ENCODE measurements around the gene TIAL1. TPM values are rescaled to one million over a fixed set of nuclear protein-coding genes. Genes with fewer than 3 reads are reported as not detected.
A peak's percentile ranks its signal among the peaks of the same experiment; 100 is the strongest.

The TIAL1 gene
- total RNA-seq, 1 donor from 2014 or later: 132 TPM

DNA sequence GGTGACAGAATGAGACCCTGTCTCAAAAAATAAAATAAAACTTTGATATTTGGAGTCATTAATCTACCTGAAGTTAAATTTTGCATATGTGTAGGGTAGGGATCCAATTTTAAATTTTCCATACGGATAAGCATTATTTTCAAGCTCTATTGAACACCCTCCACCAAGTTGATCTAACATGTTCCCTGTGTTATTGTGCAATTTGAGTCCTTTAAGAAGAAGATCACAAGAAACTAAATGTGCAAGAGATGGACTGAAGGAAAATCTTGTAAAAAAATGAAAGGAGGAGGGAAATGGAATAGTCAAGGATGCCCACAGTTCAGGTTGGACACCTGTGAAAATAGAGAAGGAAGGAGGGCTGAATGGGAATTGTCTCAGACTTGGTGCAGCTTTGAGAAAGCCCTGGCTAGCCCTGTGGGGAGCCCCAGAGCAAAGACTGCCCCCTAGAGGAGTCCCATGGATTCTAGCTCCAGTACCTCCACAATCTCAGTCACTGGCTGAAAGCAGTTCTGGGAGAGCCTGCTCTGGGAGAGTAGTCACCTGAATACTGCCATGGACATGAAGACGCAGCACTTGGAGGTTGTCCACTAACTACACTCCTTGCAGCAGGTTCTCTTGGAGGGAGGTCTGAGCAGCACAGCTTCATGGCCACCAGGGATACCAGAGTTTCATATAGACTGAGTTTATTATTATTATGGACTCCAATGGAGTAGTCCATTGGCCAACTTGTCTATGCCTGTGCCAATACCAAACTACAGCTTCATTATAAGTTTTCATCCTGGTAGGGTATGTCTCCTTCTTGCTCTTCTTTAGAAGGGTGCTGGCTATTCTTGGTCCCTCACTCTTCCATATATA, 5.7 kb upstream of the TIAL1 start:
- no peak for DNase-seq (ENCODE audit: low spot score)
- Mint-ChIP-seq H3K4me1 (ENCODE audit: low read depth) (peaks cover 3% of the 10 kb centered on the region), H3K36me3 (ENCODE audit: low read depth) (peaks cover 2% of the 10 kb centered on the region), H3K9me3 (ENCODE audit: low read depth) (peaks cover 5% of the 10 kb centered on the region), H3K27me3 (ENCODE audit: low read depth) (no peaks in the 10 kb centered on the region), H3K4me3 (ENCODE audit: unreplicated experiment) (no peak overlapping the region), H3K27ac (ENCODE audit: unreplicated experiment) (no peak overlapping the region)
- TF ChIP-seq, protein P1, sequence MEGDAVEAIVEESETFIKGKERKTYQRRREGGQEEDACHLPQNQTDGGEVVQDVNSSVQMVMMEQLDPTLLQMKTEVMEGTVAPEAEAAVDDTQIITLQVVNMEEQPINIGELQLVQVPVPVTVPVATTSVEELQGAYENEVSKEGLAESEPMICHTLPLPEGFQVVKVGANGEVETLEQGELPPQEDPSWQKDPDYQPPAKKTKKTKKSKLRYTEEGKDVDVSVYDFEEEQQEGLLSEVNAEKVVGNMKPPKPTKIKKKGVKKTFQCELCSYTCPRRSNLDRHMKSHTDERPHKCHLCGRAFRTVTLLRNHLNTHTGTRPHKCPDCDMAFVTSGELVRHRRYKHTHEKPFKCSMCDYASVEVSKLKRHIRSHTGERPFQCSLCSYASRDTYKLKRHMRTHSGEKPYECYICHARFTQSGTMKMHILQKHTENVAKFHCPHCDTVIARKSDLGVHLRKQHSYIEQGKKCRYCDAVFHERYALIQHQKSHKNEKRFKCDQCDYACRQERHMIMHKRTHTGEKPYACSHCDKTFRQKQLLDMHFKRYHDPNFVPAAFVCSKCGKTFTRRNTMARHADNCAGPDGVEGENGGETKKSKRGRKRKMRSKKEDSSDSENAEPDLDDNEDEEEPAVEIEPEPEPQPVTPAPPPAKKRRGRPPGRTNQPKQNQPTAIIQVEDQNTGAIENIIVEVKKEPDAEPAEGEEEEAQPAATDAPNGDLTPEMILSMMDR (IDR thresholded peaks at IDR 0.05): peak; percentile 38

DNA sequence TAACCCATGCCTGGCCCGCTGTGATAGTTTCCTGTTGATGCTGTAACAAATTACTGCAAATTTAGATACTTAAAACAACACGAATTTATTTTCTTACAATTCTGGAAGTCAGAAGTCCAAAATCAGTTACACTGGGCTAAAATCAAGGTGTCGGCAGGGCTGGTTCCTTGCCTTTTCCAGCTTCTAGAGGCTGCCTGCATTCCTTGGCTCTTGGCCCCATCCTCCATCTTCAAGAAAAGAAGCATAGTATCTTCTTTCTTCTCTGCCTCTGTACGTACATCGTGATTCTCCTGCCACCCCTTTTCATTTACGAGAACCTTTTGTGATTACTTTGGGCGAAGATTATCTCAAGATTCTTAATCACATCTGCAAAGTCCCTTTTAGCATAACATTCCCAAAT, 1.6 kb upstream of the TIAL1 start:
- no peaks in the 10 kb centered on the region for H3K27me3 Mint-ChIP-seq (ENCODE audit: low read depth)
- H3K4me3 Mint-ChIP-seq (ENCODE audit: unreplicated experiment): no peak overlapping the region
- peaks cover 28% of the 10 kb centered on the region for H3K4me1 Mint-ChIP-seq (ENCODE audit: low read depth)

DNA sequence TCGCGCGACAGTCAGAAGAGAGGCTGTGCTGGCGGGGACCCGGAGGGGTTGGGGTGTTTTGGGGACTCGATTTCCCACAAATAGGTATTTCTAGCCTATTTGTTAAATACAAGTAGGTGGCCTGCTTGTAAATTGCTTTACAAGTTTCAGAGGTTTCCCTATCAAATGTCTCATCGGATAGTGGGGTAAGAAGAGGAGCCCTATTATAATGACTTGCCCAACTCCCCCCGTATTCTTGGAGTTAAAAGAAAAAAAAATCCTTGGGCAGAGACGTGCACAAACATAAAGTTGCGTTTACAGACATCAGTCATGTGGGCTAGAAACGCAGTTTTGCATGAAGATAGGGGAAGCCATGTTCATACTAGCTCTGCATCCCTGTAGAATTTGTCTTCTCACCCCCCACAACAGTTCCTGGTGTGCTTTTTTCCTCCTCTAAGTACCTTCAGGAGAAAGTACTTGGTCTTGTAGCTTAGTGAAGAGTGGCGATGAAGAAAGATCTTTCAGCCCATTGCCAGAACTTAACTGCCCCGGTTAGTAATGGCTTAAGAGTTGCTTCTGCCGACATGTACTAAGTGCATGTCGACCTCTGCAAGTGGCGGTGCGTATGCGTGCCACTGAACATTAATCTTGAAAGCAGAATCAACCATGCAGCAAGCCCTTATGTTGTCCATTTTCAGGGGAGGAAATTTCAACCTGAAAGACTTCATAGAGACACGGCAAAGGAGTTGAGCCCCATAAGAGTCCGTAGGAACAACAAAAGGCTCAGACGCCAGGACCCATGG, 832 bp upstream of the TIAL1 start:
- TF ChIP-seq, protein P1 (IDR thresholded peaks at IDR 0.05): no peak
- Mint-ChIP-seq H3K36me3 (ENCODE audit: low read depth) (peaks cover 2% of the 10 kb centered on the region), H3K4me1 (ENCODE audit: low read depth) (peaks cover 36% of the 10 kb centered on the region), H3K4me3 (ENCODE audit: unreplicated experiment) (peak overlapping the region; percentile 71), H3K27me3 (ENCODE audit: low read depth) (no peaks in the 10 kb centered on the region), H3K9me3 (ENCODE audit: low read depth) (peaks cover 5% of the 10 kb centered on the region), H3K27ac (ENCODE audit: unreplicated experiment) (peak overlapping the region; percentile 99)
- DNase-seq (ENCODE audit: low spot score): no peak

More for the DNA sequence above, 1.6 kb upstream of the TIAL1 start:
- H3K9me3 Mint-ChIP-seq (ENCODE audit: low read depth): peaks cover 5% of the 10 kb centered on the region
- peaks cover 2% of the 10 kb centered on the region for H3K36me3 Mint-ChIP-seq (ENCODE audit: low read depth)
- H3K27ac Mint-ChIP-seq (ENCODE audit: unreplicated experiment): no peak overlapping the region
- TF ChIP-seq, protein P1 (IDR thresholded peaks at IDR 0.05): no peak
- no peak for DNase-seq (ENCODE audit: low spot score)

DNA sequence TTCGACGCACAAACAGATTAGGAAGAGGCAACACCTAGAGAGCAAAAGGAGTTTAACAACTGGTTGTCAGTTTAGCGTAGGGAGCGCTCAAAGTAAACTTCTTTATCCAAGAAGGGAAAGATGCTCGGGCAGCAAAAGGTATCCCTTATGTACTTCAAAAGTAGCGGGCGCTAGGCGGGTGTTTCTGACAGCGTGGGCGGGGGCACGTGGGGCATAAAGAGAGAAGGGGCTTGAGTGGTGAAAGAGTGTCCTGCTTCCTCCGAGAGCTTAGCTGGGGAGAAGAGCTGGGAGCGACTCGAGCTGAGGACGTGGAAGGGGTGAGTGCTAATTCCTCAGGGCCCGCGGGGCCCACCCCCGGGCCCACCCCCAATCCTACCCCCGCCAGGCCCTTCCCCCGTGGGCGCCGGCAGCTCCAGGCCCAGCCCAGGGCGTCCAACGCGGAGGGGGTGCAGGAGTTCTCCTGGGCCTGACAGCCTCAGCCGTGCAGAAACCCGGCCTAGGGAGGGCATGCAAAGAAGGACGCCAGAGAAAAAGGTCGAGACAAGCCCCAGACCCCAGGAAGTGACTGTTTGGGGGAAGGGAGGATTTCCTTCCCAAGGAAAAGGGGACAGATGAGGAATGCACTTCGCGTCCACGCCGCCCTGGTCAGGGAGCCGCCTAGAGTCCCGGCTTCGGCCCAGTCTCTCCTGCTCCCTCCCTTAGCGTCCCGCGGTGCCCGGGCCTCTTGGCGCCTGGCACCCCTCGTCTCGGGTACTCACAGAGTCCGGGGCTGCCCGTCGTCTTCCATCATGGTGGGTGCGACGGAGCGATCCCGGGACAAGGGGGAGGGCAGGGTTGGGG, 868 bp downstream of the TIAL1 start:
- peaks cover 2% of the 10 kb centered on the region for H3K36me3 Mint-ChIP-seq (ENCODE audit: low read depth)
- peaks cover 5% of the 10 kb centered on the region for H3K9me3 Mint-ChIP-seq (ENCODE audit: low read depth)
- DNase-seq (ENCODE audit: low spot score): no peak
- TF ChIP-seq, protein P1 (IDR thresholded peaks at IDR 0.05): no peak
- peak overlapping the region; percentile 99 for H3K27ac Mint-ChIP-seq (ENCODE audit: unreplicated experiment)
- H3K27me3 Mint-ChIP-seq (ENCODE audit: low read depth): no peaks in the 10 kb centered on the region
- peaks cover 49% of the 10 kb centered on the region for H3K4me1 Mint-ChIP-seq (ENCODE audit: low read depth)
- peak overlapping the region; percentile 71 for H3K4me3 Mint-ChIP-seq (ENCODE audit: unreplicated experiment)

Data from chondrocyte (in vitro differentiated cells).